Prostate gland (tissue), 2 donors: ENCODE results near the gene GAL. TPM values are rescaled to one million over a fixed set of nuclear protein-coding genes. Genes with fewer than 3 reads are reported as not detected.

ENCODE experiments used
- DNase-seq: peaks from one replicate; pipeline ENCODE4 v3.0.0-alpha.2; 2019; ENCODE audit warnings: low spot score
- H3K27ac ChIP-seq, 2 donors: fragments of 200-600 bp; sonication (generic); 2 replicates each; pipeline ENCODE4 v1.5.1; 2017 to 2019
- H3K27me3 ChIP-seq: fragments of 200-600 bp; sonication (generic); replicated peaks from 2 replicates; pipeline ENCODE4 v1.5.1; 2019; ENCODE audit not compliant: insufficient read depth
- H3K36me3 ChIP-seq, 2 donors: fragments of 200-600 bp; sonication (generic); 1 replicate in 1 of 2; 2 replicates in 1 of 2; pipeline versions ENCODE4 v1.5.1 to v1.8.1; 2017 to 2019
- H3K4me1 ChIP-seq: fragments of 200-600 bp; sonication (generic); replicated peaks from 2 replicates; pipeline ENCODE4 v1.5.1; 2019
- H3K4me3 ChIP-seq, 2 donors: fragments of 200-600 bp; sonication (generic); 2 replicates each; pipeline ENCODE4 v1.5.1; 2017 to 2019
- H3K9me3 ChIP-seq: fragments of 200-600 bp; sonication (generic); 2 replicates; pipeline ENCODE4 v1.5.1; 2017
- CTCF ChIP-seq, 4 experiments: fragments of 200-600 bp in 2 of 4; fragments of 450-650 bp in 2 of 4; sonication (generic) in 2 of 4; IDR thresholded peaks; 1 replicate in 3 of 4; 2 replicates in 1 of 4; pipeline ENCODE4 v1.5.1; 2016 to 2019; ENCODE audit warnings: antibody characterized with exemption in 4 of 4, mild to moderate bottlenecking in 2 of 4, moderate library complexity in 2 of 4
- POLR2A ChIP-seq: fragments of 450-650 bp; IDR thresholded peaks from one replicate; pipeline ENCODE4 v1.6.1; 2016; ENCODE audit warnings: antibody characterized with exemption, mild to moderate bottlenecking
- POLR2AphosphoS5 ChIP-seq: sonication (generic); formaldehyde crosslinking; IDR thresholded peaks from one replicate; pipeline ENCODE4 v1.6.1; 2017; ENCODE audit warnings: antibody characterized with exemption
- WGBS: methylation state at CpG from one replicate; pipeline ENCODE4 v1.1.5; 2018; 5-methylcytosine and 5-hydroxymethylcytosine counted together
- intact Hi-C: fragments of 100-400 bp; cut with DNase I; formaldehyde crosslinking; loops from one replicate; pipeline ENCODE4 v1.14.2; 2022
- total RNA-seq, 2 donors: library from RNA; depleted of rRNA; stranded (reverse); fragments of >200 nt; gene quantifications; one replicate each; pipeline ENCODE4 v1.1.0, GENCODE V29; 2016

Gene GAL
- total RNA-seq, 2 donors from 2014 or later: 1.1 to 4.8 TPM

GRCh38 chr11:68659158-68659921, 25.0 kb upstream of the GAL start:
- Histone ChIP-seq H3K4me1 (peaks cover 2% of the 10 kb centered on the region), H3K9me3 (no peaks in the 10 kb centered on the region), H3K27me3 (no peaks in the 10 kb centered on the region), H3K4me3 (no peak overlapping the region), H3K27ac (peak overlapping the region; percentile 41 to 55), H3K36me3 (no peaks in the 10 kb centered on the region)
- TF ChIP-seq POLR2AphosphoS5 (peak; percentile 93), POLR2A (peak; percentile 16), CTCF (IDR thresholded peaks at IDR 0.05) (no peak)
- WGBS: 40% methylated on average over 22 of the region's 22 CpGs
- intact Hi-C loops: no loop called here
- peak; percentile 93 for DNase-seq

- Histone ChIP-seq H3K9me3 (no peaks in the 10 kb centered on the region), H3K27me3 (no peaks in the 10 kb centered on the region), H3K36me3 (no peaks in the 10 kb centered on the region), H3K4me1 (peaks cover 2% of the 10 kb centered on the region), H3K27ac (no peak overlapping the region), H3K4me3 (no peak overlapping the region)
- DNase-seq: no peak
- no peak for TF ChIP-seq POLR2AphosphoS5
- TF ChIP-seq CTCF (IDR thresholded peaks at IDR 0.05): no peak
- no peak for TF ChIP-seq POLR2A
- intact Hi-C loops: no loop called here
- WGBS: 97% methylated on average over 18 of the region's 18 CpGs
These were observed 24.1 kb upstream of the GAL start for GRCh38 chr11:68660066-68660810.

- DNase-seq: no peak
- Histone ChIP-seq H3K27me3 (no peaks in the 10 kb centered on the region), H3K9me3 (no peaks in the 10 kb centered on the region), H3K36me3 (no peaks in the 10 kb centered on the region), H3K27ac (no peak overlapping the region), H3K4me1 (peaks cover 2% of the 10 kb centered on the region), H3K4me3 (no peak overlapping the region)
- 92% methylated on average over 14 of the region's 15 CpGs for WGBS
- TF ChIP-seq POLR2A (no peak), POLR2AphosphoS5 (no peak), CTCF (IDR thresholded peaks at IDR 0.05) (no peak)
- intact Hi-C loops: no loop called here
These were observed 23.3 kb upstream of the GAL start for GRCh38 chr11:68661014-68661413.

- H3K27me3 ChIP-seq: no peaks in the 10 kb centered on the region
- H3K27ac ChIP-seq: no peak overlapping the region
- DNase-seq: no peak
- no peak for TF ChIP-seq POLR2A
- TF ChIP-seq CTCF (IDR thresholded peaks at IDR 0.05): no peak
- TF ChIP-seq POLR2AphosphoS5: no peak
- intact Hi-C loops: no loop called here
- peaks cover 2% of the 10 kb centered on the region for H3K4me1 ChIP-seq
- 86% methylated on average over 17 of the region's 18 CpGs for WGBS
- no peaks in the 10 kb centered on the region for H3K9me3 ChIP-seq
- no peak overlapping the region for H3K4me3 ChIP-seq
- H3K36me3 ChIP-seq: no peaks in the 10 kb centered on the region
These were observed 22.4 kb upstream of the GAL start for GRCh38 chr11:68661697-68662603.
